ENCODE data around the gene PKDCC.

PKDCC gene, protein sequence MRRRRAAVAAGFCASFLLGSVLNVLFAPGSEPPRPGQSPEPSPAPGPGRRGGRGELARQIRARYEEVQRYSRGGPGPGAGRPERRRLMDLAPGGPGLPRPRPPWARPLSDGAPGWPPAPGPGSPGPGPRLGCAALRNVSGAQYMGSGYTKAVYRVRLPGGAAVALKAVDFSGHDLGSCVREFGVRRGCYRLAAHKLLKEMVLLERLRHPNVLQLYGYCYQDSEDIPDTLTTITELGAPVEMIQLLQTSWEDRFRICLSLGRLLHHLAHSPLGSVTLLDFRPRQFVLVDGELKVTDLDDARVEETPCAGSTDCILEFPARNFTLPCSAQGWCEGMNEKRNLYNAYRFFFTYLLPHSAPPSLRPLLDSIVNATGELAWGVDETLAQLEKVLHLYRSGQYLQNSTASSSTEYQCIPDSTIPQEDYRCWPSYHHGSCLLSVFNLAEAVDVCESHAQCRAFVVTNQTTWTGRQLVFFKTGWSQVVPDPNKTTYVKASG

DNA sequence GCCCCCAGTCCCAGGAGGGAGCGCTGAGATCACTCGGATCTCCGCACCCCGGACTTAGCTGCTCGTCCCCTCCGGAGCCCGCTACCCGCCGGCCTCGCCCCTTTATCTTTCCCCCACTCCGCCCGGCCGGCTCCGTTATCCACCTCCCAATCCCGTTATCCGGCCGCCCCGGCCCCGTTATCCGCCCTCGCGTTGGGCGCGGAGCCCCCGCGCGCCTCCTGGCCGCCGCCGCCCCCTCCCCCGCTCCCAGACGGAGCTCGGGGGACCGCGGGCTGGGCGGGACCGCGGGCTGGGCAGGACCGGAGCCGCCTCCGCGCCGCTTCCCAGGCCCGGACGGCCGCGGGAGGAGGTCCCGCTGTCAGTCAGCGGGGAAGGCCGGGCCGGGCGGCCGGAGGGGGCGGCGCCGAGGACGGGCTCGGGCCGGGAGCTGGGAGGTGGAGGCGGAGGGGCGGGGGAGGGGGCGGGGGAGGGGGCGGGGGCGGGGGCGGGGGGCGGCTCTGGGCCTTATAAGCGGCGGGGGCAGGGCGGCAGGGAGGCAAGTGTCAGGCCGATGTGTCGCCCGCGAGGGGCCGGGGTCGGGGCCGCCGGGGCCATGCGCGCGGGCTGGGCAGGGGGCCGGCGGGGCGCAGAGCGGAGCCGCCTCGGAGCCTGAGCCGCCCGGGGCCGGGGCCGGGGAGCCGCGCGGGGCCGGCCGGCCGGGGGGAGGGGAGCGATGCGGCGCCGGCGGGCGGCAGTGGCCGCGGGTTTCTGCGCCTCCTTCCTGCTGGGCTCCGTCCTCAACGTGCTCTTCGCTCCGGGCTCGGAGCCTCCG, at the start of gene PKDCC:
TSS of gene PKDCC (plus strand) at position 534 of the 811 bp plus-strand sequence. CDS start at position 713, 179 bp downstream.
- peak; percentile 60 for DNase-seq

DNA sequence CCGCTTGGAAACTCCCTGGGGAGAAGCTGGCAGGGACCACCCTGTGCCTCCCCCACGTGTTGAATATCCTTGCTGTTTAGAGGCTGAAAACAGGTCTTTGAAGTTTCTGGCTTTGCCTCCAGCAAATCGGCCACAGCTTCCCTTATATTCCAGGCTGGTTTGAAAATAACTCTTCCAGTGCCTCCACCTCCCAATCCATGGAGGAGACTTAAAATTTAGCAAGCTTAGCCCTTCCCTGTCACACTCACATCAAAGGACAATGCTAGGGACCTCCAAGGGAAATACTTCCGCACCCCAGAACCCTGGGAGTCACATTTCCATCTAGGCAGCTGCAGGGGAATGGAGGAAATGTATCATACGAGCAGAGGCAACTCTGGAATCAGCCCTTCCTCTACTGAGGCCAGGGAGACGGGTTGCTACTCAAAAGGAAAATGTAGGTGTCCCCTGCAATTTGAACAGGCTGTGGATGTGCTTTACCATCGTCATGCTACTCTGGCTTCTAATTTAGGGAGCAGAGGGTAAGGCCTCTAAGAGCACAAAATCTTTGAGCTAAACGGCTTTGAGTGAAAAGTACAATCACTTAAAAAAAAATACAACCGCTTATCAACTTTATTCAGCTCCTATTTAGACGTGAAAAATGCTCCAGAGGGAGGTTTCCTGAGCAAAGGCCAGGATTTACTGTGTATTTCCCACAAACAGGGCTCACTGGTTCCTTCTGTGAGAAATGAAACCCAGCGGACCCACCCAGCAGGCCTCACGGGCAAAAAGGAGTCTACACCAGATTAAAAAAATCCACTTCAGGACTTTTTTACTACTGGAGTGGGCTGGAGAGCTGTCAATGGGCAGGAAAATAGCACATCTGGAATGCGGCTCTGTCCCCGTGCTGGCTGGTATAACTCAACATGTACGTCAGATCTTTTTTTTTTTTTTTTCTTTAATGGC, 49.4 kb upstream of the PKDCC start:
- DNase-seq = no peak

DNA sequence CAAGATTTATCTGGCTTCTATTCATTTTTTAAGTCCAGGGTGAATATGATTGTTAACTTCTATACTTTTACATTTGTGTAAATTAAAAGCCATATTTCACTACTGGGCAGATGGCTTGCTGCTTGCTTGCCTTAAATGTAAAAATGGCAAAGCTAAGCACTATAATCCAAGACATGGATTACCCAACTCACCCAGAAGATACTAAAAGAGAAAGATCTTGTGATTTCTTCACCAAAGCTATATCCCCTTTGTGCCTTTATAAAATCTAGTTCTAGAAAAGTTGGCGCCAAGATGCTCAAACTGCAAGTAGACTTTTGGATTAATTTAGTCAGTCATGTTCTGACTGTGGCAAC, 48.7 kb upstream of the PKDCC start:
- no peak for DNase-seq

DNA sequence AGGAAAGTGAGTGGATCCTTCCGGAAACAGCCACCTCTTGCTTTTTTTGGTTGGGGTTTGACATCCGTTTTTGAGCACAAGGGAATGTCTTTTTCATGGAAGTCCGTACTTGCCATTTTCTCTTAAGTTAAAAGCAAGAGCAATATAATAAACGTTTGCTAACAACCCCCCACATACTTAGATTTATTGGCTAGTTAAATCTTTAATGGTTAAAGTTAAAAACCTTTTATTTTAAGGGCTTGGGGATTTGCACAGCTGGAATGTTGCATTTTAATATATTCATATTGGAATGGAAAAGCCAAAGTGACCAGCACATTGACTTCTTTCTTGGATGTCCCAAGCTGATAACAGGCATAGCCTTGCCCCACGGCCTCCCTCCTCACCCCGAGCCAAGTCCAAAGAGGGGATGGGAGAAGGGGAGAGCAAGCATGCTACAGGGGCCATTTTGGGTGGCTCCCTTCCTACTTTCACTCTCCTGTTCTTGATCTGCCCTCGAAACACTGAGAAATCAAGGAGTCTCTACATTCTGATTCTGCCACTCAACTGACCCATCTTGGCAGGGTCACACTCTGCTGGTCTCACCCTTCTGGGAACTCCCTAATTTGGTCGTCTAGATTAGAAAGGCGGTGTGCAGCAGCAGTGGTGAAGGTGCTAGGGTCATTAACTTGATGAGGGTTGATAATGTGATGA, 48.1 kb upstream of the PKDCC start:
- no peak for DNase-seq

DNA sequence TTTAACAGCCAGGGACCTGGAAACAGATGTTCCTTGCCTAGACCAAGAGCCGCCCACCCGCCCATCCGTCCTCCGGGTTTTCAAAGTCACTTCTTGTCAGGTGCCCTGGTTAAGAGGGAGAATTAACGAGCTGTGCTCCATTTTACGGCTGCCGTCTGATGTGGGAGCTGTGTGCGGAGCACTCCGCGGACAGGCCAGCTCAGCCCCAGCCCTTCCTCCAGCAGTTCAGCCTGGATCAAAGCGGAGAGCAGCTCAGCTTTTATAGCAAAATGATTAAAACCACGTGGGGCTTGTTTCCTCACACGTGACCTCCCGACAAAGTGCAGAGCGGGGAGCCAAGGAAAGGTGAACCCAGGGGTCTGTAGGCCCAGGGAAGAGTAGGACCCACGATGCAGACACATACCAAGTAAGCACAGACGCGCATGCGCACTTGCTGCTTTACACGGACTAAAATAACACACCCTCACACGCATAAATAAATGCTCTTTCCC, 46.1 kb upstream of the PKDCC start:
- DNase-seq = no peak

DNA sequence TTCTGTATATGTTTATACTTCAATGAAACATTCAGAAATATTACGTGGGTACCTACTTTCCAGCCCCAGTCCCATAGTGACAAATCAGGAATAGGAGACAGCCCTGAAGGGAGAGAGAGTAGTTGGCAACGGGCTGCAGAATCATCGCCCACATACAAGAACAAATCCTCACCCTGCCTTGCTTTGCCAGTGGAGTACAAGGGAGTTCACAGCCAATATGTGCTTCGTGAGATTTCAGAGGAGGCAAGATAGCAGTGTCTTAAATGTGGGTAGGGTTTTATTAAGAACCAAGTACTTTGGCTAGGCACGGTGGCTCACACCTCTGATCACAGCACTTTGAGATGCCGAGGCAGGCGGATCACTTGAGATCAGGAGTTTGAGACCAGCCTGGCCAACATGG, 40.3 kb upstream of the PKDCC start:
- DNase-seq = no peak

DNA sequence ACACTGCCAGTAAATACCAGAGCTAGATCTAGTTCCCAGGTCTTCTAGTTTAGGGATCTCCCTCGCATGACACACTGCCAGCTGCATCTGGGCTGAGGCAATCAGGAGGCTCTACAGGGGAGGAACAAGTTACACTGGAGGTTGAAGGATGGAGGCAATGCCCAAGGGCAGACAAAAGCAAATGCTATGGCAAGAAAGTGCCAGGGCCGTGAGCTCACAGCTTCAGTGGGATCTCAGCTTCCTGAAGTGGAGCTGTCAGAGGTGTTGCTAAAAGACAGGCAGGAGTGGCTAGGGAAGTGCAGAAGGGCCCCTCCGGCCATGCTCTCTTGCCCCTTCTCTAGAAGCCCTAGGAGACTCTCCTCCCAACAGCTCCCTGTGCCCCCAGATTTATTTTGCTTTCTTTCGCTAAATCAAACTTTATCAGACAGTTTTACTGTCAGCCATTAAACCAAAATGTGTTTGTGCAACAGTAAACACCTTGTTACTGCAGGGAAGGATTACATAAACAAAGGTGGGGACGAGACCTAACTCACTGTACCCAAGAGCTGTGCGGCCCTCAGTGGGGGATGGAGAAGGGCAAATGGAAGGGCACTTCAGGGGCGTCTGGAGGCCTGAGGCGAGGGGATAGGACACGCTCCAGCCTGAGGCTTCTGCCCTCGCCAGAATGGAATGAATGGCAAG, 39.4 kb upstream of the PKDCC start:
- no peak for DNase-seq

DNA sequence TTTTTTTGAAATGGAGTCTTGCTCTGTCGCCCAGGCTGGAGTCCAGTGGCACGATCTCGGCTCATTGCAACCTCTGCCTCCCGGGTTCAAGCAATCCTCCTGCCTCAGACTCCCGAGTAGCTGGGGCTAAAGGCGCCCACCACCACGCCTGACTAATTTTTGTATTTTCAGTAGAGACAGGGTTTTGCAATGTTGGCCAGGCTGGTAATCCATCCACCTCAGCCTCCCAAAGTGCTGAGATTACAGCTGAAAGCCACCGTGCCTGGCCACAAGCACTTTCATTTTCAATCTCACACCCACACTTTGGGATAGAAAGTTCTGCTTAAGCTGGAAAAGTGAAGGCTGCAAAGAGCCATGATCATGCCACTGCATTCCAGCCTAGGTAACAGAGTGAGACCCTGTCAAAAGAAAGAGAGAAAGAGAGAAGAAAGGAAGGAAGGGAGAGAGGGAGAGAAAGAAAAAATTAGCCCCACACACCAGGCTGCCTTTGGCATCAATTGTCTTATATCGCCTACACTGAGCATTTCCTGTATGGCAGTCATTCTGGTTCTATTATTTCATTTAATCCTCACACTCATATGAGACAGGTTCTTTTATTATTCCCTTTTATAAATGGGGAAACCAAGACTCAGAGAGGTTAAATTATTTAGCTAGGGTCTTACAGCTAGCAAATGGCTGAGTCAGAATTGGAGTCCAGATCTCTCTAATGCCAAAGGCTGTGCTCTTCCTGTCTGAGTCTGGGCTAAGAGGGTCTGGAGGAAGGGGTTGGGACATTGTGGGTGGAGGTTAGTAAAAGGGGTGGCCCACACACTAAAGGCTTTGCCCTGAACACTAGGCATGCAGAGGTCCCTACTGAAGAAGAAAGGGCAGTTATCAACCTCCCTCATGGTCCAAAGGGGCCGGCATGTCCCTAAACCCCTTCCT, 37.9 kb upstream of the PKDCC start:
- DNase-seq = no peak

DNA sequence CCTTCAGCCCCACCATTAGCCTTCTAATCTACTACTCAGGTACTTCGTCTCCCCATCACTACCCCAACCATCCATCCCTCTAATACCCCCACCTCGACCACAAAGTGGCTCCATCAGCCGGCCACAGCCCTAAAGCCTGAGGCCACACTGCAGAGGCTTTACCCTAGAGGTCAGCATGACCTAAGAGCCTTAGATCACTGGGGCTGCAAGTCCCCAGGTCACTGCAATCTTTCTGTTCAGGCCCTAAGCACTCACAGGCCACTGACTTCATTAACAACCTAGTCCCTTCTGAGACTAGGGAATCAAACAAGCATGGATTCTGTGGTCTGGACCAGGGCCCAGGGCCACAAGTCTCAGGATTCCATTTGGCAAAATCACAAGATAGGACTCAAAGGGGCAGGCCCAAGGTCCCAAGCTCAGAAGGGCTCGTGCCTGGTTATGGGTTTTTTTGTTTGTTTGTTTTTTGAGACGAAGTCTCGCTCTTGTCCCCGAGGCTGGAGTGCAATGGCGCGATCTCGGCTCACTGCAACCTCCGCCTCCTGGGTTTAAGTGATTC, 37.0 kb upstream of the PKDCC start:
- DNase-seq = no peak

DNA sequence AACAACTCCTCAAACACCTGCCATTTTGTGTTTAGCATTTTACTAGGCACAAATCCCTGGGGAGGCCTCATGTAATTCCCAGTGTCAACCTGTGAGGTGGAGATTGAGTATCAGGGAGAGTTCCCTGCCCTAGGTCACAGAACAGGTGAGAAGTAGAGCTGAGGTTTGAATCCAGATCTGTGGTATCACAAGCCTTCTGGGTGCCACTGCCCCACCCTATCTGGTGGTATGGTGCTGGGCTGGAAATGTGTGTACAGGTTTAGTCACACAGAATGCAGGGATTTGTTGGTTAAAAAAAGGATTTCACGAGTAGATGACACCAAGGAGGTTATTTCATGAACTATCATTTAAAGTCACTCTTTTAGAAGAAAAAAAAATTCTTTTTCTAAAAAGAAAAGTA, 35.7 kb upstream of the PKDCC start:
- DNase-seq = no peak

DNA sequence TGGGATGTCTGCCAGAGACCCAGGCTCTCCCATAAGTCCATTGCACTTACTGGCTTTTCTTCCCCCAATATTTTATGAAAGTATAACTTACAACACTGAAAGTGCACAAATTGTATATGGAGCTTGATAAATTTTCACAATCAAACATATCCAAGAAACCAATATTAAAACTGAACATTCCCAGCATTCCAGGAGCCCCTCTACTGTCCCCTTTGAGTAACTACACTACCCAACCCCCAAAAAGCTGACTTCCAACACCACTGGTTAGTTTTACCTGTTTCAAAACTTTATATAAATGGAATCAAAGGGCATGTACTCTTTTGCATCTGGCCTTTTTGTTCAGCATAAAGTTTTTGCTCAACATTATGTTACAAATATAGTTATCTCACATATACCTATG, 35.2 kb upstream of the PKDCC start:
- no peak for DNase-seq

DNA sequence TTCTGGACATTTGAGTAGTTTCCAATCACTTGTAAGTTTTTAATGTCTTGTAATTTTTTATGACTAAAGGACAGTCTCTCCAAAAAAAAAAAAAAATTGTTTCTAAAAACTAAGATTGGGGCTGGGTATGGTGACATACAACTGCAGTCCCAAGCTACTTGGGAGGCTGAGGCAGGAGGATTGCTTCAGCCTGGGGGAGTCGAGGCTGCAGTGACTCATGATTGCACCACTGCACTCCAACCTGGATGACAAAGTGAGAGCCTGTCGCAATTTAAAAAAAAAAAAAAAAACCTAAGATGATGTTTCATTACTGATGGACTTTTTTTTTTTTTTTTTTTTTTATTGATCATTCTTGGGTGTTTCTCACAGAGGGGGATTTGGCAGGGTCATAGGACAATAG, 34.4 kb upstream of the PKDCC start:
- DNase-seq = no peak

DNA sequence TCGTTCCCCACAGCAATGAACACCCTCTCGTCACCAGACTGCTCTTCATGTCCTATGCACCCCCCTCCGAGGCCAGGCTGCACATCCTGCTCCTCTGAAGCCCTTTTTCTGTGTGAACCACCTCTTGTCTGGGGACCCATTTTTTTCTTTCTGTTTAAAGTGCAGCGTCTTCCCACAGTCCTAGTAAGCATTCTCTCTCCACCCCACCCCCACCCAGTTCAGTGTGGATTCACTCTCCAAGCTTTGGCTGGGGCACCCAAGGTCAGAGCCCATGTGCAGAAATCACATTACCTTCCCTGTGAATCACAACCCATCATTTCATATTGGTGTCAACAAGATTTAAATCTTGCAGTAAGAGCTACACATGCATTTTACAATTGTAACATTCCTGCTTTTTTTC, 26.4 kb upstream of the PKDCC start:
- no peak for DNase-seq

DNA sequence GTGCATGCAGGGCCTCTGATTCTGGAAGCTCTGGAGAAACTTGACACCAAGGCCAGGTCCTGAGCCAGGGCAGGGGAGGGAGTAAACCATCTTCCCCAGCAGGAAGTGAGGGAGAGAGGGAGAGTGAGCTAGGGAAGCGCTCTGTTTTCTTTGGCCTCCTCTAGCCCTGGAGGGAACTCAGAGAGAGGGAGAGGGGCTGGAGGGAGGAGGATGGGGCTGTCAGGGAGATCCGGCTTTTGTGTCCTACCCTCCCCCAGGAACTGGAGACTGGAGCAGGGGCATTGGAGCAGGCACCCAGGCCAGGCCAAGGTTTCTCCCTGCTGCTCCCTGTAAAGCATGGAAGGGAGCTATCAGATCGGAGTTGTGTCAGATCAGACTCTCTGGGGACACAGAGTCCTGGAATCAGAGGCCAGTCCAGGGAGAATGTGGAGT, 22.7 kb upstream of the PKDCC start:
- no peak for DNase-seq

DNA sequence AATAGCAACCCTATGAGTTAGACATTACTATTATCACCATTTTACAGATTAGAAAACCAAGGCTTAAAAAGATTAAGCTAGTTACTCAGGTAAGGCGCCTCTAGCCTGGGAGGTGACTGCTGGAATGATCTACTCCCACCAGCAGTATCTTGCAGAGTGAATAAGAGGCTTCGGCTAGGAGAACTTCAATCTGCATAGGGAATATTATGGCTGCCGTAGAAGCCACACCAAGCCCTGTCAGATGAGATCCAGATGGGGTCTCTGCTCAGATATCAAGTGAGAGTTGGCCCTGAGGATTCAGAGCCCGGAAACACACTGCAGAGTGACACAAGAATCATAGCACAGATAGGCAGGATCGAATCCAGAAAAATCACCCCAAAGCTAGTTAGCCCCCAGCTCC, 21.5 kb upstream of the PKDCC start:
- no peak for DNase-seq

DNA sequence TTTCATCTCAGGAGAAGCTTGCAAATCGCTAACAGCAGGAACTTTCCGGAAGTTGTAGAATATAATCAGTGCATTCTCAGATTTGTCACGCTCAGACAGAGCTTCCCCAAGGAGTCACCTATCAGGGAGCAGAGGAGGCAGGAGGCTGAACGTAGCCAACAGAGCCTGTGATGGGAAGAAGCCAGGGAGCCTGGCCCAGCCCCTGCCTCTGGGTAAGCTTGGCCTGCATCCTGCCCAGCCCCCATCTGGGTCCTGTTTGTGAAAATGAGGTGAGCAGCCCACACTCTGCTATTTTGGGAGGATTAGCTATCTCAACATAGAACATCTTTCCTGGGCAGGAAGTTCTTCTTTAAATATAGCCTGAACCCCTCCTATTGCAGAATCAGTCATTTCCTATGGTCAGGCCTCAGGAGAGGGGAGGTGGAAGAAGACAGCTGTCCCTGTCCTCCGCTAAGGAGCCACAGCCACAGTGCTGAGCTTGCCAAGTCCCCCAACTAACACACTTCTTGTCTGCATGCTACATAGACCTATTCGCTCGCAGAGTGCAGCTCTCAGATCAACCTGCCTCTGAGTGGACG, 19.2 kb upstream of the PKDCC start:
- DNase-seq = no peak

DNA sequence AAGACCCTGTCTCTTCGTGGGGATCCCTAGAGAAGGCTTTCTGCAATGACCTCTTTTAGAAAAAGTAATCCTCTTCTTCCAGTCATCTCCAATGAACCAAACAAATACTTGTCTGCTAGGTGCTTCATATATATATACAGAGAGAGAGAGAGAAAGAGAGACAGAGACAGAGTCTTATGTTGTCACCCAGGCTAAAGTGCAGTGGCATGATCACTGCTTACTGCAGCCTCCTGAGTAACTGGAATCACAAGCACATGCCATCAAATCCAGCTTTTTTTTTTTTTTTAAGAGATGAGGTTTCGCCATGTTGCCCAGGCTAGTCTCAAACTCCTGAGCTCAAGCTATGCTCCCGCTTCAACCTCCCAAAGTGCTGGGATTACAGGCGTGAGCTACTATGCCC, 18.6 kb upstream of the PKDCC start:
- DNase-seq = no peak

DNA sequence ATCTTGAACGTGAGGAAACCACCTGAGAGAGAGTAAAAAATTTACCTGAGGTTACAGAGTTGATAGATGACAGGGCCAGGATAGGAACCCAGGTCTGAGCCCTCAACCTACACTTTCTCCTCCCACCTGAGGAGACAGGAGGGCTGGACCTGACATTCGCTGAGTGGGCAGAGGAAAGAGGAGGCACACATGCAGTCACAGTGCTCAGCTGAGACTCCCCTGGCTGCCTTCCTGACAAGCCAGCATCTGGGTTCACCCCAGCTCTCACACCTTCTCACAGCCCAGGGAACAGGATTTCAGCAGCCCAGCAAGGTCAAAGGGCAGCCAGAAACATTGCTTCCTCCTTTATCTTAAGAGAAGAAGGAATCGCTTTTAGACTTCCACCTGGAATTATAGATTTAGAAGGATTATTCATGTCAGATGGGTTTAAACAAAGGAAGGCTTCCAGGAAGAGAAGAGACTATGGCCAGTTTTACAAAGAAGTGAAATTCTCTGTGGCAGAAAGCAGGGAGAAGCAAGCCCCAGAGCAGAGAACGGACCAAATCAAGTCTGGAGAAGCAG, 18.1 kb upstream of the PKDCC start:
- DNase-seq = no peak

DNA sequence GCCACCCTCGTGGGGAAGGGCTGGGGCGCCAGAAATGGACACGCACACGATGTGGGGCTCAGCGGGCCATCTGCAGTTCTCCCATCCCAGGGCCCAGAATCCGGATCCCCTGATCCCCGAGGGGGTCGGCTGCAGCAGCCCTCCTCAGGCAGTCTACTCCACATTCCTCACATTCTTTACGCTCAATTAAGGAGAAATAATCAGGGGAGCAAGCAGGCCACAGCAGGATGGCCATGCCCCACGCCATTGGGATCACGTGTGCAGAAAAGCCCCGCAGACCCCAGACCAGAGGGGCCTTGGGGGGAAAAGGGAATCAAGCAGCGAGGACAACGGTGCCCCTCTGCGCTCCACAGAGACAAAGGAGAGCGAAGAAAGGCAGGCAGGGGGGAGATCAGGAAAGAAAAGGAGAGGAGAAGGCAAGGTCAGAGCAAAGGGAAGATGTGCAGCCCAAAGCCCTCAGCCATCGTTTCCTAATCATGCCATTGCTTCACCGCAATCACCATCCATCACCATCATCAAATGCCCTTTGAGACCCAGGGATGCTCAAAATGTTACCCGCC, 17.5 kb upstream of the PKDCC start:
- DNase-seq = no peak
